ENCODE measurements around the gene SPATC1L. TPM values are rescaled to one million over a fixed set of nuclear protein-coding genes. Genes with fewer than 3 reads are reported as not detected.
"Not testable (repeated sequence)": the region's sequence is repeated elsewhere in the genome, so short reads cannot be mapped to it uniquely, and the experiment has no call there.

SPATC1L gene
- total RNA-seq, 1 experiment from 2014 or later: 11.3 TPM

GRCh38 chr21:46142582-46143473 lies 41.4 kb downstream of the SPATC1L start:
- ChIA-PET CTCF (interaction anchor here (0.5 to 1.9 kb wide), 25 partner anchors 10 to 782 kb away, joined by 3 to 11 read pairs (median 4); partner anchors contain the start of gene MCM3AP), POLR2A (interaction anchor here (0.7 to 1.8 kb wide), 7 partner anchors 32 to 497 kb away, joined by 3 to 10 read pairs (median 4); partner anchors contain the start of genes LSS, MCM3AP and YBEY)
- no peak for TF ChIP-seq CTCF (IDR thresholded peaks at IDR 0.05; ENCODE audit: unreplicated experiment)
- H3K9me3 Mint-ChIP-seq (ENCODE audit: unreplicated experiment): no peaks in the 10 kb centered on the region
- no peak overlapping the region for H3K4me3 Mint-ChIP-seq (ENCODE audit: unreplicated experiment)
- peaks cover 7% of the 10 kb centered on the region for H3K4me1 Mint-ChIP-seq (ENCODE audit: insufficient read depth, unreplicated experiment)
- no peak overlapping the region for H3K27ac Mint-ChIP-seq (ENCODE audit: low read depth, unreplicated experiment)
- intact Hi-C loops (cut with micrococcal nuclease): loop anchor here (5.0 kb wide), 1 partner anchor 171 kb away; no protein-coding TSS in a partner anchor
- DNase-seq (ENCODE audit: unreplicated experiment): no peak
- no peaks in the 10 kb centered on the region for H3K36me3 Mint-ChIP-seq (ENCODE audit: insufficient read depth, unreplicated experiment)
- H3K27me3 Mint-ChIP-seq (ENCODE audit: insufficient read depth, unreplicated experiment): peaks cover 16% of the 10 kb centered on the region
- BruUV-seq (replicated peaks): no TSS peak

GRCh38 chr21:46141767-46142581 lies 42.3 kb downstream of the SPATC1L start:
- no peak overlapping the region for H3K4me3 Mint-ChIP-seq (ENCODE audit: unreplicated experiment)
- H3K27me3 Mint-ChIP-seq (ENCODE audit: insufficient read depth, unreplicated experiment): peaks cover 16% of the 10 kb centered on the region
- TF ChIP-seq CTCF (IDR thresholded peaks at IDR 0.05; ENCODE audit: unreplicated experiment): no peak
- H3K36me3 Mint-ChIP-seq (ENCODE audit: insufficient read depth, unreplicated experiment): no peaks in the 10 kb centered on the region
- no peak overlapping the region for H3K27ac Mint-ChIP-seq (ENCODE audit: low read depth, unreplicated experiment)
- no TSS peak for BruUV-seq (replicated peaks)
- H3K9me3 Mint-ChIP-seq (ENCODE audit: unreplicated experiment): no peaks in the 10 kb centered on the region
- intact Hi-C loops (cut with micrococcal nuclease): loop anchor here (5.0 kb wide), 1 partner anchor 170 kb away; no protein-coding TSS in a partner anchor
- H3K4me1 Mint-ChIP-seq (ENCODE audit: insufficient read depth, unreplicated experiment): peaks cover 7% of the 10 kb centered on the region
- no peak for DNase-seq (ENCODE audit: unreplicated experiment)
- POLR2A ChIA-PET: interaction anchor here (0.8 to 1.0 kb wide), 2 partner anchors 87 to 90 kb away, joined by 3 read pairs; no protein-coding TSS in a partner anchor
- CTCF ChIA-PET: interaction anchor here (0.5 to 1.9 kb wide), 14 partner anchors 12 to 781 kb away, joined by 3 to 9 read pairs (median 4); no protein-coding TSS in a partner anchor

GRCh38 chr21:46140352-46141003 lies 43.8 kb downstream of the SPATC1L start:
- H3K4me3 Mint-ChIP-seq (ENCODE audit: unreplicated experiment); BruUV-seq (replicated peaks); H3K36me3 Mint-ChIP-seq (ENCODE audit: insufficient read depth, unreplicated experiment); H3K27ac Mint-ChIP-seq (ENCODE audit: low read depth, unreplicated experiment); DNase-seq (ENCODE audit: unreplicated experiment); CTCF ChIA-PET; H3K9me3 Mint-ChIP-seq (ENCODE audit: unreplicated experiment); H3K4me1 Mint-ChIP-seq (ENCODE audit: insufficient read depth, unreplicated experiment); POLR2A ChIA-PET: not testable (repeated sequence)
- peaks cover 16% of the 10 kb centered on the region for H3K27me3 Mint-ChIP-seq (ENCODE audit: insufficient read depth, unreplicated experiment)
- intact Hi-C loops (cut with micrococcal nuclease): loop anchor here (5.0 kb wide), 1 partner anchor 168 kb away; no protein-coding TSS in a partner anchor

GRCh38 chr21:46139686-46140085 lies 44.6 kb downstream of the SPATC1L start:
- no TSS peak for BruUV-seq (replicated peaks)
- Mint-ChIP-seq H3K4me3 (ENCODE audit: unreplicated experiment) (no peak overlapping the region), H3K27me3 (ENCODE audit: insufficient read depth, unreplicated experiment) (peaks cover 16% of the 10 kb centered on the region), H3K4me1 (ENCODE audit: insufficient read depth, unreplicated experiment) (peaks cover 7% of the 10 kb centered on the region), H3K9me3 (ENCODE audit: unreplicated experiment) (no peaks in the 10 kb centered on the region), H3K27ac (ENCODE audit: low read depth, unreplicated experiment) (no peak overlapping the region), H3K36me3 (ENCODE audit: insufficient read depth, unreplicated experiment) (no peaks in the 10 kb centered on the region)
- ChIA-PET POLR2A (no interaction called here), CTCF (interaction anchor here (0.6 kb wide), 1 partner anchor 11 kb away, joined by 3 read pairs; no protein-coding TSS in a partner anchor)
- DNase-seq (ENCODE audit: unreplicated experiment): no peak
- no peak for TF ChIP-seq CTCF (IDR thresholded peaks at IDR 0.05; ENCODE audit: unreplicated experiment)
- intact Hi-C loops (cut with micrococcal nuclease): loop anchor here (5.0 kb wide), 1 partner anchor 167 kb away; no protein-coding TSS in a partner anchor
